Liver (tissue), 9 donors: ENCODE results near the gene ODAD3. TPM values are rescaled to one million over a fixed set of nuclear protein-coding genes. Genes with fewer than 3 reads are reported as not detected.

ENCODE experiments used
- DNase-seq: peaks from one replicate; pipeline ENCODE4 v3.0.0-alpha.2; 2017; ENCODE audit warnings: low spot score
- H3K27ac ChIP-seq, 2 donors: one replicate each; pipeline ENCODE4 v1.7.0; 2013; ENCODE audit warnings: inconsistent platforms in 2 of 2, low read length in 2 of 2, control low read depth in 1 of 2, low read depth in 1 of 2, mild to moderate bottlenecking in 1 of 2
- H3K27me3 ChIP-seq, 4 donors: one replicate each; pipeline versions ENCODE4 v1.6.1 to v1.7.0; 2013; ENCODE audit warnings: low read length in 3 of 4, inconsistent platforms in 1 of 4, mild to moderate bottlenecking in 1 of 4, moderate library complexity in 1 of 4; ENCODE audit not compliant: control insufficient read depth in 4 of 4, insufficient read depth in 4 of 4
- H3K36me3 ChIP-seq, 4 donors: one replicate each; pipeline versions ENCODE4 v1.6.1 to v1.7.0; 2013; ENCODE audit warnings: low read length in 3 of 4, mild to moderate bottlenecking in 3 of 4, low read depth in 1 of 4, moderate library complexity in 1 of 4; ENCODE audit not compliant: control insufficient read depth in 4 of 4, insufficient read depth in 3 of 4
- H3K4me1 ChIP-seq, 4 donors: one replicate each; pipeline versions ENCODE4 v1.6.1 to v1.7.0; 2013; ENCODE audit warnings: low read length in 3 of 4, mild to moderate bottlenecking in 3 of 4, moderate library complexity in 1 of 4; ENCODE audit not compliant: control insufficient read depth in 4 of 4, insufficient read depth in 4 of 4
- H3K4me3 ChIP-seq, 3 donors: one replicate each; pipeline versions ENCODE4 v1.6.1 to v1.7.0; 2013; ENCODE audit warnings: low read length in 3 of 3, control low read depth in 1 of 3, low read depth in 1 of 3, mild to moderate bottlenecking in 1 of 3
- H3K9ac ChIP-seq, 2 donors: one replicate each; pipeline ENCODE4 v1.7.0; 2013; ENCODE audit warnings: low read length in 2 of 2, mild to moderate bottlenecking in 2 of 2, moderate library complexity in 2 of 2, control low read depth in 1 of 2, low read depth in 1 of 2
- H3K9me3 ChIP-seq, 4 donors: one replicate each; pipeline versions ENCODE4 v1.6.1 to v1.7.0; 2013; ENCODE audit warnings: low read length in 3 of 4; ENCODE audit not compliant: control insufficient read depth in 4 of 4
- EGR1 ChIP-seq, 2 donors: IDR thresholded peaks; 2 replicates each; pipeline ENCODE4 v1.6.1; 2016 to 2018; ENCODE audit warnings: antibody characterized with exemption in 2 of 2, low read depth in 2 of 2
- FOXA1 ChIP-seq: IDR thresholded peaks from 2 replicates; pipeline ENCODE4 v1.6.1; 2016; ENCODE audit warnings: antibody characterized with exemption
- FOXA2 ChIP-seq: IDR thresholded peaks from 2 replicates; pipeline ENCODE4 v1.6.1; 2016; ENCODE audit warnings: antibody characterized with exemption
- GABPA ChIP-seq, 2 donors: IDR thresholded peaks in 1 of 2; conservative IDR thresholded peaks in 1 of 2; 2 replicates each; pipeline ENCODE4 v1.6.1; 2016; ENCODE audit warnings: antibody characterized with exemption in 2 of 2, mild to moderate bottlenecking in 1 of 2, moderate library complexity in 1 of 2
- HNF4A ChIP-seq, 2 donors: conservative IDR thresholded peaks; 2 replicates each; pipeline ENCODE4 v1.6.1; 2016; ENCODE audit warnings: antibody characterized with exemption in 2 of 2, mild to moderate bottlenecking in 2 of 2
- HNF4G ChIP-seq: IDR thresholded peaks from 2 replicates; pipeline ENCODE4 v1.6.1; 2016; ENCODE audit warnings: antibody characterized with exemption
- JUND ChIP-seq, 2 donors: IDR thresholded peaks; 2 replicates each; pipeline ENCODE4 v1.6.1; 2016; ENCODE audit warnings: antibody characterized with exemption in 2 of 2
- MAX ChIP-seq: IDR thresholded peaks from 2 replicates; pipeline ENCODE4 v1.6.1; 2016; ENCODE audit warnings: antibody characterized with exemption
- RAD21 ChIP-seq, 2 donors: IDR thresholded peaks; 2 replicates each; pipeline ENCODE4 v1.6.1; 2016; ENCODE audit warnings: antibody characterized with exemption in 2 of 2, mild to moderate bottlenecking in 2 of 2
- RXRA ChIP-seq, 2 donors: IDR thresholded peaks; 2 replicates each; pipeline ENCODE4 v1.6.1; 2017 to 2018; ENCODE audit warnings: antibody characterized with exemption in 2 of 2, mild to moderate bottlenecking in 1 of 2
- SP1 ChIP-seq: IDR thresholded peaks from 2 replicates; pipeline ENCODE4 v1.6.1; 2018; ENCODE audit warnings: antibody characterized with exemption, mild to moderate bottlenecking
- TAF1 ChIP-seq: conservative IDR thresholded peaks from 2 replicates; pipeline ENCODE4 v1.6.1; 2016; ENCODE audit warnings: antibody characterized with exemption, mild to moderate bottlenecking
- YY1 ChIP-seq: IDR thresholded peaks from 2 replicates; pipeline ENCODE4 v1.6.1; 2016; ENCODE audit warnings: antibody characterized with exemption, mild to moderate bottlenecking
- WGBS: extraction: QIAGEN DNeasy Blood & Tissue Kit; methylation state at CpG from one replicate; pipeline ENCODE4 v1.1.7; 2013; 5-methylcytosine and 5-hydroxymethylcytosine counted together
- polyA plus RNA-seq, 2 donors: library from polyadenylated mRNA; stranded (reverse) in 1 of 2; unstranded in 1 of 2; fragments of 200-250 nt in 1 of 2; fragments of >200 nt in 1 of 2; fragmentation: Nextera tagmentation in 1 of 2; extraction: Ambion mirVana in 1 of 2; gene quantifications; one replicate each; pipeline versions ENCODE4 v1.2.1 to v1.2.3, GENCODE V29; 2013 to 2015
- total RNA-seq, 2 donors: library from RNA; depleted of rRNA; stranded (reverse); fragments of >200 nt; gene quantifications; one replicate each; pipeline ENCODE4 v1.2.3, GENCODE V29; 2014
- TF ChIP-seq, protein P1 (sequence below): fragments of 150-350 bp; IDR thresholded peaks from 2 replicates; pipeline ENCODE4 v1.5.1; 2017; ENCODE audit warnings: improper control_type of control experiment, low read depth, low read length; ENCODE audit not compliant: missing input control
- TF ChIP-seq, protein P2 (sequence below): IDR thresholded peaks from 2 replicates; pipeline ENCODE4 v1.6.1; 2016; ENCODE audit warnings: antibody characterized with exemption
- TF ChIP-seq, protein P3 (sequence below): IDR thresholded peaks from 2 replicates; pipeline ENCODE4 v1.6.1; 2016; ENCODE audit warnings: antibody characterized with exemption
- donor health status: healthy.
- donor health status: healthy.
- donor health status: healthy.
- donor health status: healthy.
- donor health status: healthy.

The ODAD3 gene
- total and polyA plus RNA-seq, 4 donors = 0.08 to 0.46 (median 0.21) TPM; not detected in 1

GRCh38 chr19:11397089-11397610 lies 37.8 kb downstream of the ODAD3 start:
- Histone ChIP-seq H3K4me1 (no peaks in the 10 kb centered on the region), H3K27me3 (no peaks in the 10 kb centered on the region), H3K9me3 (no peaks in the 10 kb centered on the region), H3K4me3 (no peak overlapping the region), H3K36me3 (peaks cover 3 to 8% (median 7%) of the 10 kb centered on the region in 4 donors), H3K9ac (no peak overlapping the region), H3K27ac (no peak overlapping the region)
- DNase-seq = no peak
- TF ChIP-seq, protein P1, sequence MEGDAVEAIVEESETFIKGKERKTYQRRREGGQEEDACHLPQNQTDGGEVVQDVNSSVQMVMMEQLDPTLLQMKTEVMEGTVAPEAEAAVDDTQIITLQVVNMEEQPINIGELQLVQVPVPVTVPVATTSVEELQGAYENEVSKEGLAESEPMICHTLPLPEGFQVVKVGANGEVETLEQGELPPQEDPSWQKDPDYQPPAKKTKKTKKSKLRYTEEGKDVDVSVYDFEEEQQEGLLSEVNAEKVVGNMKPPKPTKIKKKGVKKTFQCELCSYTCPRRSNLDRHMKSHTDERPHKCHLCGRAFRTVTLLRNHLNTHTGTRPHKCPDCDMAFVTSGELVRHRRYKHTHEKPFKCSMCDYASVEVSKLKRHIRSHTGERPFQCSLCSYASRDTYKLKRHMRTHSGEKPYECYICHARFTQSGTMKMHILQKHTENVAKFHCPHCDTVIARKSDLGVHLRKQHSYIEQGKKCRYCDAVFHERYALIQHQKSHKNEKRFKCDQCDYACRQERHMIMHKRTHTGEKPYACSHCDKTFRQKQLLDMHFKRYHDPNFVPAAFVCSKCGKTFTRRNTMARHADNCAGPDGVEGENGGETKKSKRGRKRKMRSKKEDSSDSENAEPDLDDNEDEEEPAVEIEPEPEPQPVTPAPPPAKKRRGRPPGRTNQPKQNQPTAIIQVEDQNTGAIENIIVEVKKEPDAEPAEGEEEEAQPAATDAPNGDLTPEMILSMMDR = no peak
- 95% methylated on average over 22 of the region's 22 CpGs for WGBS

GRCh38 chr19:11390933-11391680 lies 43.8 kb downstream of the ODAD3 start:
- peaks cover 0 to 5% (median 0%) of the 10 kb centered on the region in 4 donors for H3K9me3 ChIP-seq
- TF ChIP-seq FOXA2 (no peak), TAF1 (no peak), JUND (IDR thresholded peaks at IDR 0.05) (no peak), YY1 (no peak), HNF4A (conservative IDR thresholded peaks at IDR 0.05) (no peak), GABPA (IDR thresholded peaks at IDR 0.05 in 1 of 2, conservative IDR thresholded peaks at IDR 0.05 in 1 of 2) (no peak), MAX (no peak), FOXA1 (no peak)
- TF ChIP-seq, protein P1 = no peak
- no peak overlapping the region for H3K27ac ChIP-seq
- H3K4me1 ChIP-seq = no peaks in the 10 kb centered on the region
- H3K27me3 ChIP-seq = no peaks in the 10 kb centered on the region
- peaks cover 0 to 5% (median 2%) of the 10 kb centered on the region in 4 donors for H3K36me3 ChIP-seq
- DNase-seq = no peak
- no peak overlapping the region for H3K9ac ChIP-seq
- 90% methylated on average over 4 of the region's 4 CpGs for WGBS
- no peak overlapping the region for H3K4me3 ChIP-seq

DNA sequence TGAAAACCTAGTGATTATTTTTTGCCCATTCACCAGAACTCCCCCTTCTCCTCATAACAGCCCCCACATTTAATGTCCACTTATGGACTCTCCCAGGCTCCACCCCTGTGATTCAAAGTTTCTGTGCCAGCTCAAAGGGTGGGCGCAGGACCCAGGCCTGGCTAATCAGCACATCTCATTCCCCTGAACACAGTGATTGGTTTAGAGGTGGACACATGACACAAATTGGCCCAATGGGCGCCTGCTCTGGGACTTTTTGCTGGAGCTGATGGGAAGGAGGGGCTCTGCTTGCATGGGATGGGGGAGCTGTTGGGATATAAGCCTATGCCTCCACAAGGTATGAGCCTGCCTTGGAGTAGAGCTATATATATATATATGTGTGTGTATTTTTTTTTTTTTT lies 44.6 kb downstream of the ODAD3 start:
- Histone ChIP-seq H3K4me3 (no peak overlapping the region), H3K4me1 (no peaks in the 10 kb centered on the region), H3K36me3 (peaks cover 0 to 5% (median 2%) of the 10 kb centered on the region in 4 donors), H3K9ac (no peak overlapping the region), H3K9me3 (peaks cover 0 to 5% (median 0%) of the 10 kb centered on the region in 4 donors), H3K27ac (no peak overlapping the region), H3K27me3 (no peaks in the 10 kb centered on the region)
- WGBS = 96% methylated on average over 2 of the region's 2 CpGs
- DNase-seq = no peak
- TF ChIP-seq MAX (no peak), GABPA (IDR thresholded peaks at IDR 0.05 in 1 of 2, conservative IDR thresholded peaks at IDR 0.05 in 1 of 2) (no peak), SP1 (no peak), HNF4G (no peak), RXRA (IDR thresholded peaks at IDR 0.05) (no peak), RAD21 (IDR thresholded peaks at IDR 0.05) (no peak), EGR1 (IDR thresholded peaks at IDR 0.05; ENCODE audit: low read depth in 2 of 2) (no peak), JUND (IDR thresholded peaks at IDR 0.05) (no peak), HNF4A (conservative IDR thresholded peaks at IDR 0.05) (no peak), TAF1 (no peak), YY1 (no peak), FOXA1 (no peak)
- TF ChIP-seq, protein P2, sequence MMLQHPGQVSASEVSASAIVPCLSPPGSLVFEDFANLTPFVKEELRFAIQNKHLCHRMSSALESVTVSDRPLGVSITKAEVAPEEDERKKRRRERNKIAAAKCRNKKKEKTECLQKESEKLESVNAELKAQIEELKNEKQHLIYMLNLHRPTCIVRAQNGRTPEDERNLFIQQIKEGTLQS = no peak
- TF ChIP-seq, protein P1 = no peak
- TF ChIP-seq, protein P3, sequence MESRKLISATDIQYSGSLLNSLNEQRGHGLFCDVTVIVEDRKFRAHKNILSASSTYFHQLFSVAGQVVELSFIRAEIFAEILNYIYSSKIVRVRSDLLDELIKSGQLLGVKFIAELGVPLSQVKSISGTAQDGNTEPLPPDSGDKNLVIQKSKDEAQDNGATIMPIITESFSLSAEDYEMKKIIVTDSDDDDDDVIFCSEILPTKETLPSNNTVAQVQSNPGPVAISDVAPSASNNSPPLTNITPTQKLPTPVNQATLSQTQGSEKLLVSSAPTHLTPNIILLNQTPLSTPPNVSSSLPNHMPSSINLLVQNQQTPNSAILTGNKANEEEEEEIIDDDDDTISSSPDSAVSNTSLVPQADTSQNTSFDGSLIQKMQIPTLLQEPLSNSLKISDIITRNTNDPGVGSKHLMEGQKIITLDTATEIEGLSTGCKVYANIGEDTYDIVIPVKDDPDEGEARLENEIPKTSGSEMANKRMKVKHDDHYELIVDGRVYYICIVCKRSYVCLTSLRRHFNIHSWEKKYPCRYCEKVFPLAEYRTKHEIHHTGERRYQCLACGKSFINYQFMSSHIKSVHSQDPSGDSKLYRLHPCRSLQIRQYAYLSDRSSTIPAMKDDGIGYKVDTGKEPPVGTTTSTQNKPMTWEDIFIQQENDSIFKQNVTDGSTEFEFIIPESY = no peak
